ENCODE results near the gene KCTD8.

The KCTD8 gene

DNA sequence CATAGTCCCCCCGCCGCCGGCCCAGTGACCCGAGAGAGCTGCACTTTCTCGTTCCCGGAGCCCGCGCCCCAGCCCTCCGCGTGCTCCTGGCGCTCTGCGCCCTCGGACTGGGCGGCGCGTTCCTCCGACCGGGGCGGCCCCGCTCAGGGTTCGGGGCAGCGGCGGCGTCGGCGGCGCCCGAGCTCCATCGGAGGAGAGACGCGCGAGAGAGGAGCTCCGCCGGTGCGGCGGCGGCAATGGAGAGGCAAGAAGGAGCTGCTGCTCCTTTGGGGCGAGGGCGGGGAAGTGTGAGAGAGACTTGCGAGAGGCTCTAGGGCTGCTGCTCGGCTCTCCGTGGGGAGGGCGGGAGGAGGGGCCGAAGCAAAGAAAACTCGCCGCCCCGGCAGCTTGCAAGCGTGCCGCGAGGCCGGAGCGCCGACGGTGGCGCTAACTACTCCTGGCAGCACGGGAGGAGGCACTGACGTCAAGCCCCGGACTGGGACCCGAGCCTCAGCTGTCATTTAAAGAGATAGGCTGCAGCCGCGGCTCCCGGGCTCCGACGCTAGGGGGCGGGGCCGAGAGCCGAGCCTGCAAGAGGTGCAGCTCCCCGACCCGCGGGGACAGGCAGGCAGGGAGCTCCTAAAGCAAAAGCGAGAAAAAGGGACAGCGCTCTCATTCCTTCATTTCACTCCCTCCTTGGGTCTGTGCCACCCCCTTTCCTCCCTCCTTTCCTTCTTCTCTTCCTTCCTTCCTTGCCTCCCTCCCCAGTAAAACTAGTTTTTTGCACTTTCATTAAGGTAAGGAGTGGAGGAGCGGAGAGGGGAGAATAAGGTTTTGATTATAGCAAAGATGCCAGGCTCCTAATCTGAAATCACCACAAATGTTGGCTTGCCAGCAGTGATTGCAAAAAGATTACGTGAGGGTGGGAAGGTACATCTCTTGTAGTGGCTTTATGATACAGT, at the start of gene KCTD8:
TSS of gene KCTD8 (minus strand) at position 289 of the 941 bp plus-strand sequence.
- Histone ChIP-seq H3K27ac (peak within 1 kb of the TSS; percentile 64), H3K4me2 (ENCODE audit: low read length) (peak within 1 kb of the TSS; percentile 98), H3K36me3 (ENCODE audit: control insufficient read depth, insufficient read depth, low read length) (no peaks in the 10 kb centered on the region), H2AFZ (peak within 1 kb of the TSS; percentile 83), H3K9ac (no peak within 1 kb of the TSS), H3K9me3 (ENCODE audit: control insufficient read depth, low read length) (no peaks in the 10 kb centered on the region), H3K4me1 (no peaks in the 10 kb centered on the region), H3K27me3 (ENCODE audit: control insufficient read depth, insufficient read depth, low read length) (no peaks in the 10 kb centered on the region), H3K79me2 (no peaks in the 10 kb centered on the region), H3K4me3 (ENCODE audit: low read depth, low read length) (peak within 1 kb of the TSS; percentile 73)
- TF ChIP-seq, protein P1, sequence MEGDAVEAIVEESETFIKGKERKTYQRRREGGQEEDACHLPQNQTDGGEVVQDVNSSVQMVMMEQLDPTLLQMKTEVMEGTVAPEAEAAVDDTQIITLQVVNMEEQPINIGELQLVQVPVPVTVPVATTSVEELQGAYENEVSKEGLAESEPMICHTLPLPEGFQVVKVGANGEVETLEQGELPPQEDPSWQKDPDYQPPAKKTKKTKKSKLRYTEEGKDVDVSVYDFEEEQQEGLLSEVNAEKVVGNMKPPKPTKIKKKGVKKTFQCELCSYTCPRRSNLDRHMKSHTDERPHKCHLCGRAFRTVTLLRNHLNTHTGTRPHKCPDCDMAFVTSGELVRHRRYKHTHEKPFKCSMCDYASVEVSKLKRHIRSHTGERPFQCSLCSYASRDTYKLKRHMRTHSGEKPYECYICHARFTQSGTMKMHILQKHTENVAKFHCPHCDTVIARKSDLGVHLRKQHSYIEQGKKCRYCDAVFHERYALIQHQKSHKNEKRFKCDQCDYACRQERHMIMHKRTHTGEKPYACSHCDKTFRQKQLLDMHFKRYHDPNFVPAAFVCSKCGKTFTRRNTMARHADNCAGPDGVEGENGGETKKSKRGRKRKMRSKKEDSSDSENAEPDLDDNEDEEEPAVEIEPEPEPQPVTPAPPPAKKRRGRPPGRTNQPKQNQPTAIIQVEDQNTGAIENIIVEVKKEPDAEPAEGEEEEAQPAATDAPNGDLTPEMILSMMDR (IDR thresholded peaks at IDR 0.05) = peak; percentile 54

DNA sequence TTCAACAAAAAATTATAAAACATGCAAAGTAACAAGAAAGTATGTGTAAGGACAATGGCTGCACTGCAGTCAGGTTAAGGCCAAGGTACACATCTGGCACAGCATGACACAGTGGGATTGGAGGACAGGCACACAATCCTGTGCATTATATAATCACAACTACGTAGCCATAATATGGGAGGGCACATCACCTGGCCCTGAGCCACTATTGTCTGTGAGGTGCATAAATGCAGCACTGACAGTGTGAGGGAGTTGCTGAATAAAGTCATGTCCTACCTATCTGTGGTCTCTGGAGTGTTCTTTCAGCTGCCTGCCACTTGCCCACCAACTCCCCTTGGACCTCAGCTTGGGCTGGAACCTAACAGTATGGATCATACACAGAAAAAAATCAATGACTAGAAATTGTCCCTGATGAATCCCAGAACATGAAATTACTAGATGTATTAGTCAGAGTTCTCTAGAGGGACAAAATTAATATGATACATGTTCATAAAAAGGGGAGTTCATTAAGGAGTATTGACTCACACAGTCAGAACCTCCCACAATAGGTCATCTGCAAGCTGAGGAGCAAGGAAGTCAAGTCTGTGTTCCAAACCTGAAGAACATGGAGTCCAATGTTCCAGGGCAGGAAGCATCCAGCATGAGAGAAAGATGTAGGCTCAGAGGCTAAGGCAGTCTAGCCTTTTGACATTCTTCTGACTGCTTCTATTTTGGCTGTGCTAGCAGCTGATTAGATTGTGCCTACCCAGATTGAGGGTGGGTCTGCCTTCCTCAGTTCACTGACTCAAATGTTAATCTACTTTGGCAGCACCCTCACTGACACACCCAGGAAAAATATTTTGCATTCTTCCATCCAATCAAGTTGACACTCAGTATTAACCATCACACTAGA, 46.4 kb upstream of the KCTD8 start:
- H3K4me2 ChIP-seq (ENCODE audit: low read length) = no peak overlapping the region
- no peaks in the 10 kb centered on the region for H3K9me3 ChIP-seq (ENCODE audit: control insufficient read depth, low read length)
- H3K79me2 ChIP-seq = no peaks in the 10 kb centered on the region
- H3K36me3 ChIP-seq (ENCODE audit: control insufficient read depth, insufficient read depth, low read length) = no peaks in the 10 kb centered on the region
- no peak overlapping the region for H3K27ac ChIP-seq
- H3K4me1 ChIP-seq = no peaks in the 10 kb centered on the region
- no peak overlapping the region for H2AFZ ChIP-seq
- no peak overlapping the region for H3K9ac ChIP-seq
- H3K27me3 ChIP-seq (ENCODE audit: control insufficient read depth, insufficient read depth, low read length) = no peaks in the 10 kb centered on the region
- no peak overlapping the region for H3K4me3 ChIP-seq (ENCODE audit: low read depth, low read length)
- TF ChIP-seq, protein P1 (IDR thresholded peaks at IDR 0.05) = no peak

DNA sequence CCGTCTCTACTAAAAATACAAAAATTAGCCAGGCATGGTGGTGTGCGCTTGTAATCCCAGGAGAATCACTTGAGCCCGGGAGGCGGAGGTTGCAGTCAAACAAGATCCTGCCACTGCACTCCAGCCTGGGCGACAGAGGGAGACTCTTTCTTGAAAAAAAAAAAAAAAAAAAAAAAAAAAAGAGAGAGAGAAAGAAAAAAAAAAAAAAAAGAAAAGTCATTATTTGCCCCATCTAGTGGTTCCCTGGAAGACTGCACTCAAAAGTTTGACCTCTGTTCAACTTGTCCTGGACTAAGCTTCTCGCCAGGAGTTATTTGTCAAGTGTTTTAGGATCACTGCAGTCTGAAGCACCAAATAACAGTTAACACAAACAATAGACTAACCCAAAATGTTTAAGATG, 45.3 kb upstream of the KCTD8 start:
- TF ChIP-seq, protein P1 (IDR thresholded peaks at IDR 0.05) = no peak
- Histone ChIP-seq H3K9me3 (ENCODE audit: control insufficient read depth, low read length) (no peaks in the 10 kb centered on the region), H2AFZ (no peak overlapping the region), H3K4me1 (no peaks in the 10 kb centered on the region), H3K4me2 (ENCODE audit: low read length) (no peak overlapping the region), H3K79me2 (no peaks in the 10 kb centered on the region), H3K9ac (no peak overlapping the region), H3K36me3 (ENCODE audit: control insufficient read depth, insufficient read depth, low read length) (no peaks in the 10 kb centered on the region), H3K4me3 (ENCODE audit: low read depth, low read length) (no peak overlapping the region), H3K27ac (no peak overlapping the region), H3K27me3 (ENCODE audit: control insufficient read depth, insufficient read depth, low read length) (no peaks in the 10 kb centered on the region)

DNA sequence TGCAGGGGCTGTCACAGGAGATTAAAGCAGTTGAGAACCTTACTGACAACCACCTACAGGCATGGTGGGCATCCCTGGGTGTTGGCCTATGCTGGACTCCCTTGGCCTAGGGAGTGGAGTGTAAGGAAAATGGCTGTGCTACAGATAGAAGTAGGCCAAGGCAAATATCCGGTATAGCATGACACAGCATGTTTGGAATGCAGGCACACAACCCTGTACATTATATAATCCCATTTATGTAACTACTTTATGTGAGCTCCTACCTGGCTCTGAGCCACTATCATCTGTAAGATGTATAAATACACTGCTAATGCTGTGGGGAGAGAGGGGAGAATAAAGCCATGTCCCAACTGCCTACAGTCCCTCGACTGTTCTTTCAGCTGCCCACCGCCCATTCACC, 38.7 kb upstream of the KCTD8 start:
- H3K4me3 ChIP-seq (ENCODE audit: low read depth, low read length) = no peak overlapping the region
- no peak overlapping the region for H3K9ac ChIP-seq
- TF ChIP-seq, protein P1 (IDR thresholded peaks at IDR 0.05) = no peak
- no peaks in the 10 kb centered on the region for H3K4me1 ChIP-seq
- no peaks in the 10 kb centered on the region for H3K9me3 ChIP-seq (ENCODE audit: control insufficient read depth, low read length)
- no peaks in the 10 kb centered on the region for H3K36me3 ChIP-seq (ENCODE audit: control insufficient read depth, insufficient read depth, low read length)
- H3K79me2 ChIP-seq = no peaks in the 10 kb centered on the region
- no peaks in the 10 kb centered on the region for H3K27me3 ChIP-seq (ENCODE audit: control insufficient read depth, insufficient read depth, low read length)
- H2AFZ ChIP-seq = no peak overlapping the region
- H3K27ac ChIP-seq = no peak overlapping the region
- H3K4me2 ChIP-seq (ENCODE audit: low read length) = no peak overlapping the region
